GM18498 (cell line): ENCODE data around the gene SEL1L3.
"Not testable (repeated sequence)": the region's sequence is repeated elsewhere in the genome, so short reads cannot be mapped to it uniquely, and the experiment has no call there.

Experiments
- ATAC-seq: cut with Tn5 transposase; IDR thresholded peaks from one replicate; pipeline ENCODE4 v1.9.1; 2021; ENCODE audit warnings: mild to moderate bottlenecking, moderate library complexity; ENCODE audit not compliant: unreplicated experiment

Gene SEL1L3

DNA sequence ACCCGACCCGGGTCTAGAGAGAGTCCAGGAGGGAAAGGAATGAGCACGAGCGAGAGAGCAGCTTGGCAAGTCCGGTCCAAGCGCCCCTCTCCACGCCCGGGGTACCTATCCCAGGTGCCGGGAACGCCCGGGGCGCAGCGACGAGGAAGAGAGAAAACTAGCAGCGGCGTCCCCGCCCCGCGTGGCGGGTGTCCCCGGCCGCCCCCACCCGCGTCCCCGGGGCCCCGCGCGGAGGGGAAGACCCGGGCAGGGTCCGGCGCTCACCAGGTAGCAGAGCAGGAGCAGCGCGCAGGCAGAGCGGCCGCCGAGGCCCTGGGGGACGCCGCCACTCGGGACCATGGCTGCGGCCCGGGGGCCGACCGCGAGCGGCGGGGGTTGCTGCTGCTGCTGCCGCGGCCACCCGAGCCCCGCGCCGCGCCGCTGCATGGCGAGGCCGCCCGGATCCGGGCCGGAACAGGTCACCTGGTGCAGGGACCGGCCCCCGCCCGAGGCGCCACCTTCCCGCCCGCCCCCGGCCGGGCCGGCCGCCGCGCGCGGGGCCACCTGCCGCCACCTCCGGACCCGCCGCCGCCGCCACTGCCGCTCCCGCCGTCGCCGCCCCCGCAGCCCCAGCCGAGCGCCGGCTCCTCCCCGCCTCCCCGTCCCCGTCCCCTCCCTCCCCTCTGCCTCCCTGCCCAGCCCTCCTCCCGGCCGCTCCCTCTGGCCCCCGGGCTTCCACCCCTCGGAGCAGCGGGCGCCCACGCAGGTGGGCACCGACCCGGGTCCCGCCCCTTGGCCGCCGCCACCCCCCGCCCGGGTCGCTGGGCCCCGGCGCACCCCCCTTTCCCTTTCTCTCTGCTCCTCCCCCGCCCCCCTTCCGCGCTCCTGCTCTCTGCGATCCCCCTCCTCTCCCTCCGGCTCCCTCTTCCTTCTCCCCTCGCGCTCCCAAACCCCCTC is at the start of gene SEL1L3:
Gene SEL1L3, minus strand, starts transcription at position 578 of the 936 bp plus-strand sequence. Its CDS starts 152 bp downstream, at position 426.
- ATAC-seq, result peak; percentile 60

DNA sequence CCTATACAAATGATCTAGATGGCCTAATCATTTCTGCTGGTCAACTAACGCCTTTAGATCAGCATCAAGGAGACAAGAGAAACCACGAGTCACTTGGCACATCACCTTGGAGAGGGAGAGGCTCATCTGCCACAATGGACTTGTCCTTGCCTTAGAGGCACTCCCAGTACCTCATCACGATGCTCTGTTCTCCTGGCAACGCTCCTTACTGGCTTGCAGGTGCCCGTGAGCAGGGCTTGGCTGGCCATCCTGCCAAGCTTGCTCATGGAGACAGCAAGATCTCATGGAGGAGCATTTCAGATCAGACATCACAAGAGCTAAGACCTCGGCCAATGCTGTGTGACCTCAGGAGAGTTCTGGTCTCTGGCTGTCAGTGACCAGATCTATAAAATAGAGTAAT is 48.6 kb upstream of the SEL1L3 start:
- ATAC-seq, result no peak

DNA sequence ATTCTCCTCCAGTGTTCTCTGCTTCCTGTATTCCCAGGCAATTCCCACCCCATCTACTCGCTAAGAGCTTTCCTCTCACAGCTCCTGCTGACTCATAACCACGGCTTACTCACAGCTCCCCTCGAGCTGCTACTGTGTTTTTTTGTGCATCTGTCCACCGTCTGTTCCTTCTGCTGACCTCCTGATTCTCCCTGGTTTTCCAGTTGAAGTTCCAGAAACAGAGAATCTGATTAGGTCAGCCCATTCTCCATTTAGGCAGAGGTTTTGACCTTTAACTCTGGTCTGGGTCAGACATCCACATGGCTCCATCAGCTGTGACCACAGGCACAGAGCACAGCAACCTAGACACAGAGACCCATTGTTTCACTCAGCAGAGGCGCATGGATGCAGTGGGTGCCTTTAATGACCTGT is 45.7 kb upstream of the SEL1L3 start:
- ATAC-seq, result no peak

DNA sequence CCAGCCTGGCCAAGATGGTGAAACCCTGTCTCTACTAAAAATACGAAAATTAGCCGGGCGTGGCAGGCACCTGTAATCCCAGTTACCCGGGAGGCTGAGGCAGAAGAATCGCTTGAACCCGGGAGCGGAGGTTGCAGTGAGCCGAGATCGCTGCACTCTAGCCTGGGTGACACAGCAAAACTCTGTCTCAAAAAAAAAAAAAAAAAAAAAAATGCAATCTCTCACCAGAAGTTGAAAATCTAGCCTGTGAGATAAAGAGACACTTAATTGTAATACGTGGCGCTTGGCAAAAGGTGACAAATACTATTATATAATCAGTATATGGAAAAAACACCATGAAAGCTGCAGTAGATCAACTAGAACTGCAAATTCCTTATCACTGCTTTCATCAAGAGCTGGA is 43.3 kb upstream of the SEL1L3 start:
- not testable (repeated sequence) for ATAC-seq

DNA sequence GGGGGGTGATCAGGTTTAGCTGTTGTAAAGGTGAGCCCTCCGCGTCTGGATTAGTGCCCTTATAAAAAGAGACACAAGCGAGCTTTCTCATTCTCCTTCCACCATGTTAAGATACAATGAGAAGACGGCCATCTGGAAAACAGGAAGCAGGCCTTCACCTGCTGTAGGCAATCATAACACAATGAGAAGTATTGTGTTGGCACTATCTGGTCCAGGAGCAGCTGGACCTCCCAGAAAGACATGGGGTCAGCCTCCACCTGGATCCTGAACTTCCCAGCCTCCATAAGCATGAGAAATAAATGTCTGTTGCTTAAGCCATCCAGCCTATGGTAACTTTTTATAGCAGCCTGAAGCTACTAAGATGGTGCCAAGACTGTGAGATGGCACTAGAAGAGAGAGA is 42.6 kb upstream of the SEL1L3 start:
- no peak for ATAC-seq

DNA sequence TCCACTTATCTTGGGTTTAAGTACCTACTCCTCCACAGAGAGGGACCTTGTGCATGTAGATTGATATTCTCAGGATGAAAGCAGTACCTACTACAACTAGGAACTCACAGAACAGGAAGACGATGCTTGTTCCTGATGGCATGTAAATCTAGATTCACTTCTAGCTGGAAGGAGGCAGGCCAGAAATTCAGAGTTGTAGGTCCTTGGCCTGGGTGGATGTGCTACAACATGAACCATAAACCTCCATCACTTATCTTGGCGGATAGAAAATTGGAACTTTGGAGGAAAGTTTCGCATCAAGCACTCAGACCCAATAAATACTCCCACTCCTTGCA is 41.9 kb upstream of the SEL1L3 start:
- ATAC-seq, result peak; percentile 51

DNA sequence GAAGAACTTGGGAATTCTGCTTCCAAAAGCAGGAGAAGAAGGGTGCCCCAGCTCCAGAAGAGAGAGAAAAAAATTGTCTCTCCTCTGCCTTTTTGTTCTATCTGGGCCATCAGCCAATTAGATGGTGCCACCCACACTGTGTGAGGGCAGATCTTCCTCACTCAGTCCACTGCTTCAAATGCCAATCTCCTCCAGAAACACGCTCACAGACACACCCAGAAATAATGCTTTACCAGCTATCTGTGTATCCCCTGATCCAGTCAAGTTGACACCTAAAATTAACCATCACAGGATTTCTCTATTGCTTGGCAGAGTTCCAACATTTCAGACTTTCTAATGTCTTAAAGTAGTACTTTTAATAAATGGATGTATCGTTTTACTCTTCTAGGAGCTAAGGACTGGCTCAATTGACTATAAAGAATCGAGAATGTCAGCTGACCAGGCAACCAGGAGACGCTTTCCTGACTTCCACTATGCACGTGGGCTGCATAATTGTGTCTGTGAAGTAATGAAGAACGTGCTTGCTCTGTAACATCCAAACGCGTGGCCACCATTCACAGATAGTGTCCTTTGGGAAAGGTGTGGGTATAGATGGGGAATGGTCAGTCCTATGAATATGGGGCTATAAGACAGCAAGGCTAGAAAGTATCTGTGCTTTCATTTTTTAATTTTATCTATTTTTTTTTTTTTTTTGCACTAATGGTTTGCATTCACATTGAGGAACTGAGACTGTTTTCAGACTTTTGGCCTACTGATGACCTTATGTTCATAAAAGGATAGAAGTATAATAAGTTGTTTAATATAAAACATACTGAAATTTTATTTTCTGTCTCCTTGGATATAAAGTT is 41.3 kb upstream of the SEL1L3 start:
- peak; percentile 75 for ATAC-seq

DNA sequence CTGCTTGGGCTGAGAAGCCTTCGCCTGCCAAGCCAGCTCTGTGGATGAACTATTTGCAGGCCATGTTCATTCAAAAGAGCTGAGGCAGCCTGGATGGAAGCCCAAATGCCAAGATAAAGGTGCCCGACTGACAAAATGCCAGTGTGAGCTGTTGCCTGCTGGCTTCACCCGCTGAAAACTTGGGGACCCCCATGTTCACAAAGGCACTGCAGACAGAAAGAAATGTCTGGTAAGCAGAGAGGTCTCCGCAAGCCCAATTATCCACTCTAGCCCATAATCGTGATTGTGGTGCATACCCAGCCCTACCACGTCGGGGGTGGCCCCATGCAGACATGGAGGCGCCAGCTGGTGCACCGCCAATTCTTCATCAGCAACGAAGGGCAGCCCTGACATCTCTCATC is 38.2 kb upstream of the SEL1L3 start:
- no peak for ATAC-seq

DNA sequence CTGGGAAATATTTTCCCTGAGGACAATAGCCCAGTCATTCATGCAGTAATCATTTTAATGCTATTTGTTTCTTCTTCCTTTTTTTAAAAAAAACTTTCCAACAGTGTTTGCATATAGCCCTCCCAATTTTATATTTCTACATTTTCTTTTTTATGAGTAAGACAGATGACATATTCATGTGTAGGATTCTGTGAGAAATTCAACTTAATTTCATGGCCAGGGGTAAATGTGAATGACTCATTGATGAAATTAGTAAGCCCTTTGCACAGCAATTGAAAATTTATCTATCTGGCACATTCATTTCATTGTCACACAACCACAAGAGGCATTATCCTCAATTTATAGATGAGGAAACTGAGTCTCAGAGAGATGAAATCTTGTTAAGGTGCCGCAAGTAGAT is 37.5 kb upstream of the SEL1L3 start:
- no peak for ATAC-seq

DNA sequence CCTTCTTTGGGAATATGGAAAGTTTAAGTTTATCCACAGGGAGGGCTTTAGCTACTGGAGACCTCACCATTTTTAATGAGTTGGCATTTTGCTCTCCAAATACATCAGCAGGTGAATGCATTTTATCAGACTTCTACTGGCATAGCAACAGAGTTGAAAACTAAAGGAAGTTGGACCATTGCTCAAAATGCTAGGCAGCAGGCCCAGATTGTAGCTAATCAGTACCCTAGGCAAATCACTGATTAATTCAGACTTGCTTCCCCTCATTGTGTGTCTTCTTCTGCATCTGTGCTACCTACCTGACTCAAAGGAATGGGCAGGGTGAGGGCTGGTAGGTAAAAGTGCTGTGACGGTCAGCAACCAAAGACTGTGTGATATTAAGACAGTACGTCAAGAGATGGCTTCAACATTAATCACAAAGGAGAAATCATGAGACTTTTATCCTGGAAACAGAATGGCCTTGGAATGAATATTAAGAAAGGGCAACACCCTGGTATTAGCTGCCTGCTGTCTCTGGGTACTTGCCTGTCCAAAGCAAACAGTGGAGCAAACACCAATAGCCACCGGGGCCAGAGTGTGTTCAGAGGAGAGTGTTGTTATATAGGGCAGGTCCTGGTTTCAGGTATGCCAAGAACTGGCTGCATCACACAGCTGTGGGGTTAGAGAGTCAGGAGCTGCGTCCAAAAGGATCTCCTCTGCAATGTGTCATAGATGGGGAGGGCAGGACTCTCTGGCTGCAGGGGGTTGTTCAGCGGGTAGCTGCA is 34.2 kb upstream of the SEL1L3 start:
- no peak for ATAC-seq

DNA sequence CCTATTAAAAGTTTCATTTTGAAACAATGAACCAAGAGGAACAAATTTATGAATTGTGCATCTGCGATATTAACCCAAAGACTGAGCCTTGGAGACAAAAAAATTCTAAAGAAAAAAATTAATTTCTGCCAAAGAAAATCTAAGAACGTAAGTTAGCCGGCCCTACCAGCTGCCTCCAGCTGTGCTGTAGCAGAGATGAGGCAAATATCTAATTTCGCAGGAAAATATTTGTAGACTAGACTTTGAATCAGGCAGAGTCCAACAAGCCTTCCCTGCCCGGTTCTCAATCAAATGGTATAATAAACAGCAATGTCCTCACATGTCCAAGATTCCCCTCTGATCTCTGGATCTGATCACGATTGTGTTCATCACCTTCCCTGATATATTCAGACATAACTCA is 30.0 kb upstream of the SEL1L3 start:
- ATAC-seq, result no peak

DNA sequence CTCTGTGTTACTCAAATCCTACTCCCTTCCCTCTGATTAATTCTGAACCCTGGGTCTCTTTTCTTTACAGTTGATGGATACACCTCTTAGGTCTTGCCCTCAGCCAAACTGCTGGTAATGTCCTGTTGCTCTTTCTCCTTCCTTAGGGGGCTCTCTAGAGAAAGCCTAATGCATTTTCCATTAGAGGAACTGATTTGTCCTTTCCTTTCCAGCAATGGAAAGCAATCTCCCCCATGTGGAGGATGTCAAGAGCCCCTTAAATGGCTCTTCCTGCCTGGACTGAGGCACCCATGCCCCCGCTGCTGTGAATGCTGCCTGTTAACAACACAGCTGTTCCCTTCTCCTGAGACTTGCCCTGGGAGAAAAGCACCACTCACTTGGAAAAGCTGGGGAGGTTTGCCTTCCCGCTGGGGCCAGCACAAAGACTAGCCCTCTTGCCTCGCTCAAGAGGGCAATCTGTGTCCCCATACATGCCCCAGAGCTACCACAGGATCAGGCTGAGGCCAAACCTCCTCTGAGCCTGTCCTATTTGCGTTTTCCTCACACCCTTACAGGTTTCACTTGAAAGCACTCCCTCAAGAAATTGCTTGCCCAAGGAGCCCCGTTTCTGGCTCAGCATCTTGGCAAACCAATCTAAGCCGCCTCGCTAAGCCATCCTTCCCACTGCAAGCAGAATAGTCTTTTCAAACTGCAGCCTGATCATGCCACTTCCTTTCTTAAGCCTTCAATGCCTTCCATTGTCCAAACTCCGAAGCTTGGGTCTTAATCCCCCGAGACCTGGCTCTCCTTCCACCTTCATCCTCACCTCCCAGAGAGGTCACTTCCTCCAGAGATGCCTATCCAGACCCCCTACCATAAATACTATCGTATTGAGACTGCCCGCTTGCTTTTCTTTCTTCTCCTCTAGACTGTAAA is 28.0 kb upstream of the SEL1L3 start:
- no peak for ATAC-seq

DNA sequence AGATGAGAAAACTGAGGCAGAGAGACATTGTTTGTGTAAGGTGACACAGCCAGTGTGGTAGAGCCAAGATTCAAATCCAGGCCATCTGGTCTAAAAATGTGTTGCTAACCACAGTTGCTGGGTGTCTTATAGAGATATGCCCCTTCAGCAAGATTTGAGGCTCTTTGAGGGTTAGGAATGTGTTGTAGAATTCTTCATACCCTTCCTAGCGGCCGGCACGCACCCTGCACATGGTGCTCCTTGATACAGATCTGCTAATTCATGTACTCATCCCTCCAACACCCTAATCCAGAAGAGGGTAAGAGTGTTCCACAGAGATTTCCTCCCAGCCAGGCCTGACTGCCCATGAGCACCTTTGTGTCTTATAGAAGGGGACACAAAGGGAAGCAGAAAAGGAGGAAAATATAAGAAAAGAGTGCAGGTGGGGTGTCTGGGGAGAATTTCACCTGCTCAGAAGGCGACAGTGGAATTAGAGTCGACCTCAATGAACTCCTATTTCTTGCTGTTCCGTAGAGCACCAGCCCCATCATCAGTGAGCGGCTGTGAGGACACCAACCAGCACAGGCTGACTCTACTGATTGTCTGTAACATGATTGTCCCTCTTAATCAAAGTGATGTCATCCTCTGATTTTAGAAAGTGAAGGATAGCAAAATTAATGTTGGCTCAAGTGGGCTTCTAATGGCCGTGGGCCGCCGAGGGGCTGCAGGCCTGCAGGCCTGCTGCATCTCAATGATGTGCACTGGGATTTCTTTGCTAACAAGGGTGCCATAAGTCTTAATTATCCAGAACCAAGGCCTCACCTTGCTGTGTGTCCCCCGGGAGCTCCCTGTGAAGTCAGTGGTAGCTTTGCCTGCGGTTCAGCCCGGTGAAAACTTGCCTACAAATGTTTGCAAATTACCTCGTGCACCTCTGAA is 27.1 kb upstream of the SEL1L3 start:
- no peak for ATAC-seq

DNA sequence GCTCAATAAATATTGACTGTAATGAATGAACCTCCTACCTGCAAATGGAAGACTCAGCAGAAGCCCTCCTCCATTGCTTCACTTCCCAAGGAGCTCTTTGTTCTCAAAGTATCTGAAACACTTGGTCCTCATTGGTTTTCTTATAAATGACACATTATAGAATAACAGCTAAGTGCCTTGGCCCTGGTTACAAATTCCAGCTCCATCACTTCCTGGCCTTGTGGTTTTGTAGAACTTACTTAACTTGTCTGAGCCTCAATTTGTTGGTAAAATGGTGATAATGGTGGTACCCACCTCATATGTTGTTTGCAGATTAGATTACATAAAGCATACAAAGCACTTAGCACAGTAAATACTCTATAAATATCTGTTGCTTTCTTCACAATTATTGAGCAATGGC is 26.0 kb upstream of the SEL1L3 start:
- no peak for ATAC-seq

DNA sequence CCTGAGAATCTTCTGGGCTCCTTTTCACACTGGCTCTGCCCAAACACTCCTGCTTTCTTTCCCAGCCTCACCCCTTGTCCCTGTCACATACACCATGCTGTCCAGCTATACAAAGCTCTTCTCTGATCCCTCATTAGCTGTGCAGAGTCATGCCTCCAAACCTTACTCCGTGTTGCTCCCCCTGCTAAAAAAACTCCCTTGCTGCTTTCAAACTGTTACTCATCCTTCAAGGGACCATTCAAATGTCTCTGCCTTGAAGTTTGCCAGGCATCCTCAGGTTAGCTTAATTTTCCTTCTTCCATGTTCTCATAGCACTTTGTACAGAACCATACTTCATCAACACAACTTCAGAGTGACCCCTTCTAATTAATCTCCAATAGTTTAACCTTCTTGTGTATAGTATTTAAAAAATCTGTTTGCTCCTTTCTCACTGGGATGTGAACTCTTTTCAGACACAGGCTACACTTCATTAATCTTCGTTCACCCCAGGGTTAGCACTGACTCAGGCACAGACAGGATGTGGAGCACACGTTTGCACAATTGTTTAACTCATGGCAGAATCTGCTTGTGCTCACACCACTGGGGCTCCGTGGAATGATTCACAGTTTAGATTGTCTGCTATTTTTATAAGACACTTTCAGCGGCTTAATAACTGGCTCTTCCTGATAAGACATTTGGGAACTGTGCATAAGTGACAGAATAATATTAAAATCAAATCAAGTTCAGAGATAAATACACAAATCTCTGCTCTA is 21.4 kb upstream of the SEL1L3 start:
- ATAC-seq, result peak; percentile 43

DNA sequence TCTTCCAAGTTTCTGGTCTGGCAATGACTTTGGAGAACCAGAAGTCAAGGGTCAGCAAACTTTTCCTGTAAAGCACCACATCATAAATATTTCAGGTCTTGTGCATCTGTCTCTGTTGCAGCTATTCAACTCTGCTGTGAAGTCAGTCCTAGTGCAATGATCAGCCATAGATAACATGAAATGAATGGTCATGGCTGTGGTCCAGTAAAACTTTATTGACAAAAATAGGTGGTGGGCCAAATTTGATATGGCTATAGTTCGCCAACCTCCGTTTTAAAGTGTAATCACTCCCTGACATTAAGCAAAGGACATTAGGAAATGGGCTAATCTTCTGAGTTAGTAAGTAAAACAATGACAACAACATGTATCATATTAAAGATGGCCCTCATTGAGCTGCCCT is 20.8 kb upstream of the SEL1L3 start:
- no peak for ATAC-seq

DNA sequence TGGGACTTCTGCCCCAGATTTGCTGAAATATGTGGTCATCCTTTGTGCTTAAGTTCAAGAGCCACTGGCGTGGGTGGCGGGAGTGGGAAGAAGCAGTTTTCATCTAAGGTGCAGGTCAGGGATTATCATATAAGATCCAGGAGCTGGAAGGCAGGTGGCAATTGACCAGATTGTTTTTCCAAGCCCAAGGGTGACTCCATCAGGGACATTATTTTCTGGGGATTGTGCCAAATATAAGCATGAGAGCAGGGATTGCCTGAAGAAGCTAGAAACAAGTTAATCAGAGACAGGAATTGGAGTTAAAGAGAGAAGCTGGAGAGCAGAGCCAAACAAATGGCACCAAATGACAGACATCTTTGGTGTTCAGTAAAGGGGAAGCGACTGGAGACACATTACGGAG is 19.4 kb upstream of the SEL1L3 start:
- ATAC-seq, result no peak

DNA sequence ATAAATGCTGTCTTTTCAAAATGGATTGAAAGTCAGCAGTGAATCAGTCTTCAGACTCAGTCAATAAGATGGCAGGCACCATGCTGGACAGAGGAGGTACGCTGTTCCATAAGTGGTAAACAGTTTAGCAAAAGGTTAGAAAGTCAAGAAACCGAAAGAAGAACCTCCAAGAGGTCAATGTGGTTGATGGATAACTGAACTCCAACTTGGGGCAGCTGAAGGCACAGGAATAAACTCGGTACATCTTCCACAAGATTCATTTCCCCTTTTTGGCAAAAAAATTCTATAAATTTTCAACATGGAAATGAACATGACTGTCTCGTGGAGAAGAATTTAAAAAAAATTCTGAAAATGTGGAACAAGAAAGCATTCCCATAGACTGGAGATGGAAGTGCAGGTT is 18.4 kb upstream of the SEL1L3 start:
- ATAC-seq, result no peak
